Breast epithelium (tissue), 3 donors: ENCODE data around the gene USP12.

ENCODE experiments used
- CTCF ChIP-seq, 3 donors: fragments of 450-650 bp; IDR thresholded peaks; one replicate each; pipeline ENCODE4 v1.5.1; 2016 to 2017; ENCODE audit warnings: antibody characterized with exemption in 3 of 3, mild to moderate bottlenecking in 3 of 3, moderate library complexity in 3 of 3
- POLR2A ChIP-seq: fragments of 450-650 bp; IDR thresholded peaks from one replicate; pipeline ENCODE4 v1.6.1; 2016; ENCODE audit warnings: antibody characterized with exemption, mild to moderate bottlenecking, moderate library complexity
- POLR2AphosphoS5 ChIP-seq, 3 donors: sonication (generic); formaldehyde crosslinking; IDR thresholded peaks; one replicate each; pipeline ENCODE4 v1.6.1; 2017; ENCODE audit warnings: antibody characterized with exemption in 3 of 3

GRCh38 chr13:27166313-27166712 is 5.3 kb downstream of the USP12 start:
- TF ChIP-seq CTCF (IDR thresholded peaks at IDR 0.05) = no peak
- no peak for TF ChIP-seq POLR2A
- TF ChIP-seq POLR2AphosphoS5 (IDR thresholded peaks at IDR 0.05) = no peak
